ENCODE measurements around the gene MAP4K4. TPM values are rescaled to one million over a fixed set of nuclear protein-coding genes. Genes with fewer than 3 reads are reported as not detected.
A peak's percentile ranks its signal among the peaks of the same experiment; 100 is the strongest.

MAP4K4 gene
- polyA plus RNA-seq, 3 donors, result 5.3 to 66.9 (median 8.7) TPM

DNA sequence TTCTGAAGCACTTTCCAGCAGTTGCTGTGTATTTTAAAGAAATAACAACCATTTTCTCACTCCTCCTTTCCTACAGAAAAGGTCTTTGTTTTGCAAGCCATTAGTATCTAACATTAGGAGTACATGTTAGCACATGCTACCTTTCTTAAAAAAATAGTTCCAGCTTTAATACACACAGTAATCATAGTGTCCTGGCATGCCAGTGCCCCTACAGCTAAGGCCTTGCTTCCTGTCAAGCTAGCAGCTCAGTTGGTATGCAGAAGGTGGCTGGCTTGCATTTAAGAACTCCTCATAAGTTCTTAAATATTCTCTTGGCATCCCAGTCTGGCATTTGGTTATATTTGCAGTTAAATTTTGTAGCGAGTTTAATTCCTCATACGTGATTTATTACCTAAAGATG, 152.9 kb downstream of the MAP4K4 start:
- Histone ChIP-seq H3K9me3 (replicated peaks in 1 of 2; ENCODE audit: control insufficient read depth in 1 of 2, insufficient read depth in 1 of 2, low read length in 2 of 2) (no peaks in the 10 kb centered on the region), H3K4me1 (ENCODE audit: control insufficient read depth in 1 of 2, insufficient read depth in 2 of 2, low read length in 2 of 2) (no peaks in the 10 kb centered on the region), H3K27me3 (ENCODE audit: control insufficient read depth in 2 of 2, insufficient read depth in 2 of 2, low read length in 2 of 2) (no peaks in the 10 kb centered on the region), H3K36me3 (replicated peaks in 1 of 2; ENCODE audit: control insufficient read depth in 1 of 2, insufficient read depth in 2 of 2, low read length in 2 of 2) (peaks cover 79 to 97% of the 10 kb centered on the region in 2 donors), H3K79me2 (ENCODE audit: insufficient read depth, low read length) (no peaks in the 10 kb centered on the region), H3K4me2 (replicated peaks; ENCODE audit: extremely low read depth, low read length, poor library complexity, severe bottlenecking) (no peak overlapping the region), H2AFZ (ENCODE audit: insufficient read depth, low read depth, low read length, poor library complexity, severe bottlenecking) (no peak overlapping the region), H3K4me3 (replicated peaks in 1 of 3; ENCODE audit: low read depth in 2 of 3, low read length in 3 of 3) (no peak overlapping the region), H4K20me1 (ENCODE audit: insufficient read depth, low read length) (peaks cover 75% of the 10 kb centered on the region), H3K27ac (ENCODE audit: low read depth in 1 of 2, low read length in 2 of 2) (no peak overlapping the region), H3K9ac (ENCODE audit: insufficient read depth, low read length, poor library complexity, severe bottlenecking) (no peak overlapping the region)
- TF ChIP-seq, protein P1, sequence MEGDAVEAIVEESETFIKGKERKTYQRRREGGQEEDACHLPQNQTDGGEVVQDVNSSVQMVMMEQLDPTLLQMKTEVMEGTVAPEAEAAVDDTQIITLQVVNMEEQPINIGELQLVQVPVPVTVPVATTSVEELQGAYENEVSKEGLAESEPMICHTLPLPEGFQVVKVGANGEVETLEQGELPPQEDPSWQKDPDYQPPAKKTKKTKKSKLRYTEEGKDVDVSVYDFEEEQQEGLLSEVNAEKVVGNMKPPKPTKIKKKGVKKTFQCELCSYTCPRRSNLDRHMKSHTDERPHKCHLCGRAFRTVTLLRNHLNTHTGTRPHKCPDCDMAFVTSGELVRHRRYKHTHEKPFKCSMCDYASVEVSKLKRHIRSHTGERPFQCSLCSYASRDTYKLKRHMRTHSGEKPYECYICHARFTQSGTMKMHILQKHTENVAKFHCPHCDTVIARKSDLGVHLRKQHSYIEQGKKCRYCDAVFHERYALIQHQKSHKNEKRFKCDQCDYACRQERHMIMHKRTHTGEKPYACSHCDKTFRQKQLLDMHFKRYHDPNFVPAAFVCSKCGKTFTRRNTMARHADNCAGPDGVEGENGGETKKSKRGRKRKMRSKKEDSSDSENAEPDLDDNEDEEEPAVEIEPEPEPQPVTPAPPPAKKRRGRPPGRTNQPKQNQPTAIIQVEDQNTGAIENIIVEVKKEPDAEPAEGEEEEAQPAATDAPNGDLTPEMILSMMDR (IDR thresholded peaks at IDR 0.05), result no peak
- H3K27me3 Mint-ChIP-seq (ENCODE audit: low read depth in 3 of 3), result no peaks in the 10 kb centered on the region
- intact Hi-C loops (cut with micrococcal nuclease), result no loop called here
- H3K4me3 Mint-ChIP-seq, result no peak overlapping the region
- peak overlapping the region in 1 of 7 donors; percentile 20 for H3K27ac Mint-ChIP-seq
- no CpG with 5 or more reads among the region's 2 CpGs for WGBS (ENCODE audit: insufficient coverage)
- peaks cover 4% of the 10 kb centered on the region for H3K4me1 Mint-ChIP-seq
- peaks cover 71 to 87% of the 10 kb centered on the region in 2 donors for H3K36me3 Mint-ChIP-seq
- DNase-seq, result no peak
- no peaks in the 10 kb centered on the region for H3K9me3 Mint-ChIP-seq

DNA sequence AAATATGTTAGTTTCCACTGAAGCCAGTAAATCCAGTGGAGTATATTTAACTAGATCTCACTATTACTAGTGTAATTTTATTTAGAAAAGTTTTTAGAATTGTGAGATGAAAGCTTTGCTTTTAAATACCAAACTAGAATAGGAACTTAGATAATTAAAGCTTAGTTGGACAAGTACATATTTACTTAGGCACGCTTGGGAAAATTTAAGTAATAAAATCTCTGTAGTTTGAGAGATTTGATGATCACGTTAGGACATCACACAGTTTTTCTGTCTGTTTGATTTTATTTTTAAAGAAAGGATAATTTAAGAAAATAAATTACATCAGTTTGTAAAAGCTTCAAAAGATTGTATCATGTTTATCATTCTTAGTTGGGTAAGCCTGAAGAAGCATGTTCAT, 153.5 kb downstream of the MAP4K4 start:
- WGBS (ENCODE audit: insufficient coverage), result no CpG with 5 or more reads among the region's 2 CpGs

More for the DNA sequence above, 153.5 kb downstream of the MAP4K4 start:
- no peak overlapping the region for H3K4me3 Mint-ChIP-seq
- Histone ChIP-seq H3K36me3 (replicated peaks in 1 of 2; ENCODE audit: control insufficient read depth in 1 of 2, insufficient read depth in 2 of 2, low read length in 2 of 2) (peaks cover 78 to 97% of the 10 kb centered on the region in 2 donors), H3K79me2 (ENCODE audit: insufficient read depth, low read length) (no peaks in the 10 kb centered on the region), H2AFZ (ENCODE audit: insufficient read depth, low read depth, low read length, poor library complexity, severe bottlenecking) (no peak overlapping the region), H3K9ac (ENCODE audit: insufficient read depth, low read length, poor library complexity, severe bottlenecking) (no peak overlapping the region), H3K27ac (ENCODE audit: low read depth in 1 of 2, low read length in 2 of 2) (no peak overlapping the region), H4K20me1 (ENCODE audit: insufficient read depth, low read length) (peaks cover 76% of the 10 kb centered on the region), H3K4me3 (replicated peaks in 1 of 3; ENCODE audit: low read depth in 2 of 3, low read length in 3 of 3) (no peak overlapping the region), H3K4me1 (ENCODE audit: control insufficient read depth in 1 of 2, insufficient read depth in 2 of 2, low read length in 2 of 2) (no peaks in the 10 kb centered on the region), H3K4me2 (replicated peaks; ENCODE audit: extremely low read depth, low read length, poor library complexity, severe bottlenecking) (no peak overlapping the region), H3K27me3 (ENCODE audit: control insufficient read depth in 2 of 2, insufficient read depth in 2 of 2, low read length in 2 of 2) (no peaks in the 10 kb centered on the region), H3K9me3 (replicated peaks in 1 of 2; ENCODE audit: control insufficient read depth in 1 of 2, insufficient read depth in 1 of 2, low read length in 2 of 2) (no peaks in the 10 kb centered on the region)
- H3K27ac Mint-ChIP-seq, result no peak overlapping the region
- no peaks in the 10 kb centered on the region for H3K9me3 Mint-ChIP-seq
- intact Hi-C loops (cut with micrococcal nuclease), result no loop called here
- H3K36me3 Mint-ChIP-seq, result peaks cover 72 to 87% of the 10 kb centered on the region in 2 donors
- no peak for DNase-seq
- TF ChIP-seq, protein P1 (IDR thresholded peaks at IDR 0.05), result no peak
- H3K4me1 Mint-ChIP-seq, result peaks cover 4% of the 10 kb centered on the region
- H3K27me3 Mint-ChIP-seq (ENCODE audit: low read depth in 3 of 3), result no peaks in the 10 kb centered on the region
